Aorta (tissue), 5 donors: ENCODE data around the gene HMSD. TPM values are rescaled to one million over a fixed set of nuclear protein-coding genes. Genes with fewer than 3 reads are reported as not detected.

ENCODE experiments used
- ATAC-seq: fragments of 200-7000 bp; cut with Tn5 transposase; one replicate; pipeline ENCODE4 v1.9.1; 2022; ENCODE audit warnings: moderate library complexity; ENCODE audit not compliant: low FRiP score
- DNase-seq, 2 donors: peaks; one replicate each; pipeline ENCODE4 v3.0.0-alpha.2; 2020
- H3K27ac ChIP-seq, 2 donors: one replicate each; pipeline ENCODE4 v1.5.1; 2013; ENCODE audit warnings: low read length in 2 of 2, mild to moderate bottlenecking in 2 of 2, moderate library complexity in 2 of 2, control low read depth in 1 of 2, inconsistent platforms in 1 of 2, low read depth in 1 of 2
- H3K27me3 ChIP-seq, 2 donors: one replicate each; pipeline ENCODE4 v1.6.1; 2013; ENCODE audit warnings: control low read depth in 1 of 2, low read length in 1 of 2, mild to moderate bottlenecking in 1 of 2, moderate library complexity in 1 of 2; ENCODE audit not compliant: insufficient read depth in 2 of 2, control insufficient read depth in 1 of 2
- H3K36me3 ChIP-seq, 2 donors: one replicate each; pipeline ENCODE4 v1.6.1; 2013; ENCODE audit warnings: control low read depth in 1 of 2, low read length in 1 of 2, mild to moderate bottlenecking in 1 of 2; ENCODE audit not compliant: insufficient read depth in 2 of 2, control insufficient read depth in 1 of 2
- H3K4me1 ChIP-seq, 2 donors: one replicate each; pipeline ENCODE4 v1.6.1; 2013; ENCODE audit warnings: low read length in 2 of 2, control low read depth in 1 of 2, mild to moderate bottlenecking in 1 of 2, moderate library complexity in 1 of 2; ENCODE audit not compliant: insufficient read depth in 2 of 2, control insufficient read depth in 1 of 2
- H3K4me3 ChIP-seq, 2 donors: one replicate each; pipeline ENCODE4 v1.5.1; 2013; ENCODE audit warnings: low read length in 2 of 2, control low read depth in 1 of 2, mild to moderate bottlenecking in 1 of 2
- H3K9me3 ChIP-seq: one replicate; pipeline ENCODE4 v1.6.1; 2013; ENCODE audit warnings: mild to moderate bottlenecking, low read length; ENCODE audit not compliant: control insufficient read depth
- WGBS, 2 donors: extraction: QIAGEN DNeasy Blood & Tissue Kit; methylation state at CpG; one replicate each; pipeline ENCODE4 v1.1.7; 2013; 5-methylcytosine and 5-hydroxymethylcytosine counted together
- intact Hi-C, 2 donors: fragments of 100-400 bp; cut with DNase I; formaldehyde crosslinking; loops; one replicate each; pipeline versions ENCODE4 v1.14.2 to v1.15.0; 2022
- polyA plus RNA-seq, 2 donors: library from polyadenylated mRNA; stranded (reverse); fragments of 200-250 nt; gene quantifications; one replicate each; pipeline ENCODE4 v1.2.3, GENCODE V29; 2013
- total RNA-seq, 2 donors: library from RNA; stranded (reverse); fragmentation: NEBNext Ultra II Directional; extraction: Animal tissue kit (Norgen Biotek cat#: 25700); gene quantifications; one replicate each; pipeline ENCODE4 v1.2.1, GENCODE V29; 2021
- donor health status: healthy with polysubstance abuse.
- donor health status: Bipolar disorder and iron deficiency.
- donor health status: DM: no; HTN: no; CAD: no.
- donor health status: DM: no; HTN: no; CAD: no.
- donor health status: DM: yes; HTN: yes; CAD: no.

HMSD gene
- total and polyA plus RNA-seq, 4 donors: 0.16 to 0.60 (median 0.25) TPM; not detected in 1

DNA sequence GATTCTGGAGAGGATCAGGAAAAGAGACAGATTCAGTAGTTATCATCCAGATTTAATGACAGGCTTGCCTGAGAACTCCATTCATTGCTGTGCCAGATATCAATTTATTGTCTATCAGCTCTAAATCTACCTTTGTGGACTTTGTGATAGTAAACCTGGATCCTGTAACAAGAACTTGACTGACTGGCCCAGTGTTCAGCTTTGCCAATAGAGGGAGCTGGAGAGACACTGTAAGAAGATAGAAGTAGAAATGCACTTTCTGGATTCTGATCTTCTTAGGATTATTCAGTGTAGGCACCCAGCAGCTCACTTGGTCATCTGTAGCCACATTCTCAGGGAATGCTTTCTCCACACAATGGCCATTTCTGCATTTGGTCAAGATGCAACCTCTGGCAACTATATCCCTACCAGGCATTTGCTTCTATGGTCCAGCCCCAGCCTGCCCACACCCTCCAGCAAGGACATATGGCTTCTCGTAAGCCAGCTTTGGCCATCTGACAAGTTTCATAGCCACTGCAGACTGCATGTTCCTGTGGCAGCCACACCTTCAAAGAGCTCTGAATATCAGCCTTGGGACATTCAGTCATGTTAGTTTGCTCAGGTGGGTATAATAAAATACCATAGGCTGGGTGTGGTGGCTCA lies 14.6 kb downstream of the HMSD start:
- peak; percentile 76 for ATAC-seq

DNA sequence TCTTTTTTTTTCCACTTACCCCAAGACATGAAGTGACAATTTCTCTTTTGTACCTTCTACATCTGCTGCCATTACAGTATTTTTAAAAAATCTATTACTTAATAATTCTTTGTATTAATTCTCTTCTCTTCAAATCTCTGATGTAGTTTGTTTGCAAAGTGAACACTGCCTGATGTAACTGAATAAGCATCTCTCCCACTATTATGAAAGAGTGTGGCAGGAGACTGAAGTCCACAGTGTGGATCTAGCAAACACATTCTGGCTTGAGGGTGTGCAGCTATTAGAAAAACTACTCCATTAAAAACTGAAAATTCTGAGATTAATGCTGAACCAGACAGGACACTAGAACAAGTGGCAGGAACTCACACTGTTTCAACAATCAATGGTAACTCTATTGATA lies 15.8 kb downstream of the HMSD start:
- no peaks in the 10 kb centered on the region for H3K9me3 ChIP-seq
- DNase-seq (no peak), ATAC-seq (no peak)
- H3K4me3 ChIP-seq: no peak overlapping the region
- intact Hi-C loops: loop anchor here in 1 of 2 donors (2.0 to 5.0 kb wide), 2 partner anchors 14 to 32 kb away; no protein-coding TSS in a partner anchor
- H3K4me1 ChIP-seq: no peaks in the 10 kb centered on the region
- H3K27ac ChIP-seq: no peak overlapping the region
- no peaks in the 10 kb centered on the region for H3K27me3 ChIP-seq
- H3K36me3 ChIP-seq: no peaks in the 10 kb centered on the region

More for the DNA sequence above, 14.6 kb downstream of the HMSD start:
- WGBS, 2 donors: 29 to 37% methylated on average over 1 of the region's 1 CpG
- H3K4me1 ChIP-seq: no peaks in the 10 kb centered on the region
- no peak overlapping the region for H3K27ac ChIP-seq
- H3K36me3 ChIP-seq: no peaks in the 10 kb centered on the region
- no peak overlapping the region for H3K4me3 ChIP-seq
- no peaks in the 10 kb centered on the region for H3K27me3 ChIP-seq
- no peaks in the 10 kb centered on the region for H3K9me3 ChIP-seq
- intact Hi-C loops: loop anchor here in 1 of 2 donors (2.0 to 5.0 kb wide), 2 partner anchors 15 to 34 kb away; no protein-coding TSS in a partner anchor
- DNase-seq: no peak

DNA sequence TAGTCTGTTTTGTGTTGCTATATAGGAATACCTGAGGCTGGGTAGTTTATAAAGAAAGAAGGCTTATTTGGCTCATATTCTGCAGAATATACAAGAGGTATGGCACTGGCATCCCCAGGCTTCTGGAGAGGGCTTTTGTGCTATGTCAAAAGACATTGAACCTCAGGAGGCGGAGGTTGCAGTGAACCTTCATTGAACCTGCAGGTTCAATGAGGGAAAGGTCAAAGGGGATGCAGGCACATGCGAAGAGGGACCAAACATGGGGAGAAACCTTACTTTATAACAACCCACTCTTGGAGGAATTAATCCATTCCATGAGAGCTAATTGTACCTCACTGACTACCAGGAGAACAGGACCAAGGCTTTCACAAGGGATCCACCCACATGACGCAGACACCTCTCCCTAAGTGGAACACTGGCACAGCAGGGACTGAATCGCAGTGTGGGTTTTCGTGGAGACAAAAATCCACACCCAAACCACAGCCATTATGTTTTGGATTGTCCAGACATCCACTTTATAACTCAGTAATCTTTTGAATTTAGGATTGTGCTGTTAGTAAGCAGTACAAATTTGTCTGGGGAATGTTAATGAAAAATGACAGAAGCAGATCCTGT lies 16.7 kb downstream of the HMSD start:
- H3K27me3 ChIP-seq: no peaks in the 10 kb centered on the region
- H3K9me3 ChIP-seq: no peaks in the 10 kb centered on the region
- DNase-seq (no peak), ATAC-seq (no peak)
- WGBS, 2 donors: 86 to 89% methylated on average over 5 of the region's 5 CpGs
- no peaks in the 10 kb centered on the region for H3K4me1 ChIP-seq
- no peak overlapping the region for H3K27ac ChIP-seq
- intact Hi-C loops: loop anchor here in 1 of 2 donors (2.0 kb wide), 1 partner anchor 13 kb away; no protein-coding TSS in a partner anchor
- no peaks in the 10 kb centered on the region for H3K36me3 ChIP-seq
- no peak overlapping the region for H3K4me3 ChIP-seq

DNA sequence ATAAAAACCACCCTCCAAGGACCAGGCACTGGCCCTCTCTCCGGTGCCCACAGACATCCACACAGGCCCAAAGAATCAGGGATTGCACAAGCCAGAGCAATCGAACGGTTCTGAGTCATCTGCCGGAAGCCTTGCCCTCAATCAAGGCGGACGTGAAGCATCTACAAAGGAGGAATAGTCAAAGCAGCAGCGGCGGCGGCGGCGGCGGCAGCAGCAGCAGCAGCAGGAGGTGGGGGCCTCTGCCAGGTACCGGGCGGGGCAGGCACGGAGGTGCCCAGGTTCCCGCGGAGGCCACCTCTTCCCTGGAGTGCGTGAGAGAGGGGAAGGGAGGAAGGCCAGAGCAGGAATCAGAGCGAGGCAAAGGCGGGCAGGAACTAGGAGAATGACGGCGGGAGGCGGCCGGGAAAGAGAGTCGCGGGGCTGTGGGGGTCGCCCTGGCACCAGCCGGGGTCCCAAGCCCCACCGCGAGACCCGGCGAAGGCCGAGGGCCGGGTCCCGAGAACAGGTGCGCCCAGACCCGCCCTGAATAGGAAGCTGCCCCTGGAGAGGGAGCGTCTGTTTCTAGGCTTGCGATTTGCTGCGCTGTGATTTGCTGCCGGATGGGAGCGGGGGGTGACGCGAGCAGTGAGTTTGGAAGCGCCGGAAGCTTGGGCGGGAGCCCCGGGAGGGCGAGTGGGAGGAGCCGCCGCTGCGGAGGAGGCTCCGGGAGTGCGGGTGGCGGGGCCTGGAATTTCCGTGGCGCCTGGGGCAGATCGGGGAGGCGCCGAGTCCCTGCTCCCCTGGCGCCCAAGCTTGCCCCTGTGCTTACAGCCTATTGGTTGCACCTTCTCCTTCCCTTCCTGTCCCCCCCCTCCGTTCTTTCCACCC lies 21.1 kb downstream of the HMSD start, which contains the start of gene SERPINB8:
SERPINB8 (plus strand) TSS at position 140 of the 867 bp plus-strand sequence. CDS start 8,228 bp downstream, outside the sequence.
- no peaks in the 10 kb centered on the region for H3K4me1 ChIP-seq
- H3K9me3 ChIP-seq: no peaks in the 10 kb centered on the region
- DNase-seq (peak; percentile 97 to 98), ATAC-seq (peak; percentile 97)
- no peaks in the 10 kb centered on the region for H3K27me3 ChIP-seq
- 1% methylated on average over 48 to 62 of the region's 62 CpGs for WGBS, 2 donors
- H3K36me3 ChIP-seq: no peaks in the 10 kb centered on the region
- H3K4me3 ChIP-seq: peak within 1 kb of the TSS; percentile 46 to 82
- intact Hi-C loops: no loop called here
- H3K27ac ChIP-seq: peak within 1 kb of the TSS; percentile 97 to 98

DNA sequence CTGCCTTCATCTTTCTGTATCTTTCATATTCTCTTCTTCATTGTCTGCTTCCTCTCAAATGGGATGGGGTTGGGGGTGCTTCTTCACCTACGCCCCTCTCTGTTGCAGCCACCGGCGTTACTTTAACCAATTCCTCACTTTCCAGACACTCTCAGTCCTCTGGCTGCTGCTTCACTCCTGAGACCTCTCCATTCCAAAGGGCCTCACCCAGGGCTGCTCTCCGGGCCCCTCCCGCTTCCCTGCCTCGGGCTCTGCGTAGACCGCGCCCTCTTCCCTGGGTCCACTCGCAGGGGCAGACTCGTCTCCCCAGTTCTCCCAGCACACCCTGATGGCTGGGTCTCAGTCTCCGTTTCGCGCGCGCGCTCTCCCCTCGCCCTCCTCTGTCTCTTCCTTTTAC lies 21.7 kb downstream of the HMSD start:
- WGBS, 2 donors: 26 to 29% methylated on average over 18 of the region's 18 CpGs
- peak; percentile 75 for ATAC-seq
- Histone ChIP-seq H3K4me1 (no peaks in the 10 kb centered on the region), H3K4me3 (peak overlapping the region; percentile 6 to 30), H3K27ac (peak overlapping the region in 1 of 2 donors; percentile 74), H3K27me3 (no peaks in the 10 kb centered on the region), H3K36me3 (no peaks in the 10 kb centered on the region), H3K9me3 (no peaks in the 10 kb centered on the region)
- DNase-seq: peak; percentile 60 to 83
- intact Hi-C loops: no loop called here

DNA sequence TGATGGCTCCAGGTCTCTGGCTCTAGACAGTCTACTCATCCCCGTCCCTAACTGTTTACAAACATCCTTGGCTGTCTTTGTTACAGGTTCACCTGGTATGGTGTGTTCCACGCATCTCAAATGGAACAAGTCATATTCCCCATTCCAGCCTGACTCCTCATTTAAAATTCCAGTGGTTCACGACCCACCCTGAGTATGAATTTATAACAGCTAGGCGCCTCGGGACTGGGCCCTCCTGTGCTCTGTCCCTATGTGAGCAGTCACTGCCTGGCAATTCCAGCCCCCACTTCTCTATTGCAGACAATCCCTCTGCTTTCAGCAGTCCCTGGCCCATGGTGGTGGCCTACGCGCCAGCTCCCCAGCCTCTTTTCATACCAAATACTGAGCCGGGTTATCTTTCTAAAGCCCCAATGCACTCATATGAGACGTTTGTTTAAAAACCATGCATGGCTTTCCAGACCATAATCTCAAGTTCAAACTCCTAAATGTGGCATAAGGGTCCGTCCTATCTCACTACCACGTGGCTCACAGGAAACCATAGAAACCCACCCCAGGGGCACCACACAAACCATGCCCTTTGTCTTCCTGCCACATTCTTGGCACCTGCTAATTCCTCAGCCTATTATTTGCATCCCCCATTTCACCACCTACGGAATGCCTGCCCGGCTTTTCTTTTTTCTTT lies 22.4 kb downstream of the HMSD start:
- WGBS, 2 donors: 79 to 80% methylated on average over 13 of the region's 13 CpGs
- Histone ChIP-seq H3K9me3 (no peaks in the 10 kb centered on the region), H3K27me3 (no peaks in the 10 kb centered on the region), H3K4me3 (no peak overlapping the region), H3K27ac (peak overlapping the region in 1 of 2 donors; percentile 74), H3K36me3 (no peaks in the 10 kb centered on the region), H3K4me1 (no peaks in the 10 kb centered on the region)
- DNase-seq: no peak
- ATAC-seq: no peak
- intact Hi-C loops: no loop called here

DNA sequence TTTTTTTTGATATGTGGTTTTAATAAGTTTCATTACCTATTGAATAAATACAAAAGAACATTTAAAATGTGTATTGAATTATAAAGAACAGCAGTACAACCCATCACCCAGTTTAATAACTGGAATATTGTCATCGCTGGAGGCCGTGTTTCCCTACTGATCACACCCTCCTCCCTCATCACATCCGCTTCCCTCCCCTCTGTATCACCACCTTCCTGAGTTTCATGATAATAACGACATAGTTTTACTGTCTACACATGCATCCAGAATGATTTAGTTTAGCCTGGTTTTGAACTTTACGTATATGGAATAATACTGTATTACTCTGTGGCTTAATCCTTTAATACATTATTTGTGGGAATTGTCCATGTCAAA lies 22.9 kb downstream of the HMSD start:
- no peak for DNase-seq
- Histone ChIP-seq H3K36me3 (no peaks in the 10 kb centered on the region), H3K9me3 (no peaks in the 10 kb centered on the region), H3K27ac (no peak overlapping the region), H3K27me3 (no peaks in the 10 kb centered on the region), H3K4me3 (no peak overlapping the region), H3K4me1 (no peaks in the 10 kb centered on the region)
- no peak for ATAC-seq
- 92 to 93% methylated on average over 5 of the region's 5 CpGs for WGBS, 2 donors
- intact Hi-C loops: no loop called here

DNA sequence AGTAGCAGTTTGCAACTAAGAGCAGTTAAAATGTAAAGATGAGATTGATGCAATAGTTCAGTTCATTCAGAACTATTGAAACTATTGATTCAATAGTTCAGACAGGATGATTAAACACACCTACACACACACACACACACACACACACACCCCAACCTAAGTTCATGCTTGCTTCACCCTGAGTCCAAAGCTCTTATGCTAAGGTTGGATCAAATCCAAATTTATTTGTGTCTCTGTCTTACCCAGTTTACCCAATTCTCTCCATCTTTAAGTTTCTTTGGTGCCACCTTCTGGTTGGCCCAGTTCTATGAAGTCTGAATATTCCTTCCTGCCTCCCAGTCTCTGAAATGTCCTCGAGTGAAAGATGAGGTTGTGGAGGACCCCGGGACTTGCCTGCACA lies 25.9 kb downstream of the HMSD start:
- no peaks in the 10 kb centered on the region for H3K27me3 ChIP-seq
- intact Hi-C loops: no loop called here
- no peaks in the 10 kb centered on the region for H3K36me3 ChIP-seq
- 17 to 25% methylated on average over 2 of the region's 2 CpGs for WGBS, 2 donors
- no peaks in the 10 kb centered on the region for H3K9me3 ChIP-seq
- DNase-seq: no peak
- no peak overlapping the region for H3K27ac ChIP-seq
- no peak overlapping the region for H3K4me3 ChIP-seq
- no peaks in the 10 kb centered on the region for H3K4me1 ChIP-seq
- ATAC-seq: no peak
